Thymus (tissue), 11 donors: ENCODE results near the gene SPC24. TPM values are rescaled to one million over a fixed set of nuclear protein-coding genes. Genes with fewer than 3 reads are reported as not detected.
"Not testable (repeated sequence)": the region's sequence is repeated elsewhere in the genome, so short reads cannot be mapped to it uniquely, and the experiment has no call there.

Source experiments
- DNase-seq, 9 donors: peaks; one replicate each; pipeline ENCODE4 v3.0.0-alpha.2; 2013; ENCODE audit warnings: low spot score in 9 of 9, low read depth in 6 of 9, missing footprints in 1 of 9
- H3K27ac ChIP-seq, 2 donors: one replicate each; pipeline ENCODE4 v1.5.1; 2013; ENCODE audit warnings: control low read depth in 1 of 2, low read depth in 1 of 2, low read length in 1 of 2, mild to moderate bottlenecking in 1 of 2, moderate library complexity in 1 of 2
- H3K27me3 ChIP-seq, 2 donors: one replicate each; pipeline ENCODE4 v1.5.1; 2013; ENCODE audit warnings: low read length in 1 of 2; ENCODE audit not compliant: control insufficient read depth in 2 of 2, insufficient read depth in 1 of 2
- H3K36me3 ChIP-seq, 2 donors: one replicate each; pipeline ENCODE4 v1.5.1; 2013; ENCODE audit warnings: low read length in 1 of 2, mild to moderate bottlenecking in 1 of 2, moderate library complexity in 1 of 2; ENCODE audit not compliant: control insufficient read depth in 2 of 2, insufficient read depth in 2 of 2
- H3K4me1 ChIP-seq, 2 donors: one replicate each; pipeline ENCODE4 v1.5.1; 2013; ENCODE audit warnings: low read length in 2 of 2; ENCODE audit not compliant: control insufficient read depth in 2 of 2, insufficient read depth in 2 of 2
- H3K4me3 ChIP-seq, 2 donors: one replicate each; pipeline ENCODE4 v1.5.1; 2013; ENCODE audit warnings: low read length in 2 of 2, control low read depth in 1 of 2, mild to moderate bottlenecking in 1 of 2
- H3K9me3 ChIP-seq, 2 donors: one replicate each; pipeline ENCODE4 v1.5.1; 2013; ENCODE audit warnings: low read length in 1 of 2, mild to moderate bottlenecking in 1 of 2; ENCODE audit not compliant: control insufficient read depth in 2 of 2, insufficient read depth in 1 of 2
- WGBS: extraction: QIAGEN DNeasy Blood & Tissue Kit; methylation state at CpG from one replicate; pipeline ENCODE4 v1.1.7; 2013; 5-methylcytosine and 5-hydroxymethylcytosine counted together
- polyA plus RNA-seq: library from polyadenylated mRNA; stranded (reverse); fragments of 200-250 nt; gene quantifications from one replicate; pipeline ENCODE4 v1.2.3, GENCODE V29; 2013
- total RNA-seq: library from RNA; stranded (reverse); fragments of 120-200 nt; gene quantifications from one replicate; pipeline ENCODE4 v1.2.4, GENCODE V29; 2013
- donor health status: healthy.

SPC24 gene
- total and polyA plus RNA-seq, 2 donors = 4.0 to 46.1 TPM

GRCh38 chr19:11181488-11181887 is 25.9 kb upstream of the SPC24 start:
- no peak overlapping the region for H3K27ac ChIP-seq
- peaks cover 0 to 6% of the 10 kb centered on the region in 2 donors for H3K36me3 ChIP-seq
- H3K27me3 ChIP-seq = no peaks in the 10 kb centered on the region
- no peaks in the 10 kb centered on the region for H3K9me3 ChIP-seq
- DNase-seq = no peak
- H3K4me3 ChIP-seq = no peak overlapping the region
- peaks cover 0 to 4% of the 10 kb centered on the region in 2 donors for H3K4me1 ChIP-seq
- 96% methylated on average over 4 of the region's 4 CpGs for WGBS

DNA sequence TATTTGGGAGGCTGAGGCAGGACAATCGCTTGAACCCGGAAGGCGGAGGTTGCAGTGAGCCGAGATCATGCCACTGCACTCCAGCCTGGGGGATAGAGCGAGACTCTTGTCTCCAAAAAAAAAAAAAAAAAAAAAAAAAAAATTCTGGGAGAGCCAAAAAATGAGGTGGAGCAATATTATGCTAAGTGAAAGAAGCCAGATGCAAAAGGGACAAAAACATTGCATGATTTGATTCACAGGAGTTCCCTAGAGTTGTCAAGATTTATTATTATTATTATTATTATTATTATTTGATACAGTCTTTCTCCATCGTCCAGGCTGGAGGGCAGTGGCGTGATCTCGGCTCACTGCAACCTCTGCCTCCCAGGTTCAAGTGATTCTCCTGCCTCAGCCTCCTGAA is 25.4 kb upstream of the SPC24 start:
- not testable (repeated sequence) for H3K27me3 ChIP-seq, H3K36me3 ChIP-seq, H3K27ac ChIP-seq, H3K4me1 ChIP-seq, H3K4me3 ChIP-seq, DNase-seq, H3K9me3 ChIP-seq
- 92% methylated on average over 8 of the region's 8 CpGs for WGBS

GRCh38 chr19:11180346-11180745 is 24.8 kb upstream of the SPC24 start:
- DNase-seq = no peak
- peaks cover 0 to 9% of the 10 kb centered on the region in 2 donors for H3K36me3 ChIP-seq
- H3K27ac ChIP-seq = no peak overlapping the region
- peaks cover 0 to 4% of the 10 kb centered on the region in 2 donors for H3K4me1 ChIP-seq
- no peaks in the 10 kb centered on the region for H3K27me3 ChIP-seq
- H3K9me3 ChIP-seq = no peaks in the 10 kb centered on the region
- H3K4me3 ChIP-seq = no peak overlapping the region
- 92% methylated on average over 8 of the region's 8 CpGs for WGBS

DNA sequence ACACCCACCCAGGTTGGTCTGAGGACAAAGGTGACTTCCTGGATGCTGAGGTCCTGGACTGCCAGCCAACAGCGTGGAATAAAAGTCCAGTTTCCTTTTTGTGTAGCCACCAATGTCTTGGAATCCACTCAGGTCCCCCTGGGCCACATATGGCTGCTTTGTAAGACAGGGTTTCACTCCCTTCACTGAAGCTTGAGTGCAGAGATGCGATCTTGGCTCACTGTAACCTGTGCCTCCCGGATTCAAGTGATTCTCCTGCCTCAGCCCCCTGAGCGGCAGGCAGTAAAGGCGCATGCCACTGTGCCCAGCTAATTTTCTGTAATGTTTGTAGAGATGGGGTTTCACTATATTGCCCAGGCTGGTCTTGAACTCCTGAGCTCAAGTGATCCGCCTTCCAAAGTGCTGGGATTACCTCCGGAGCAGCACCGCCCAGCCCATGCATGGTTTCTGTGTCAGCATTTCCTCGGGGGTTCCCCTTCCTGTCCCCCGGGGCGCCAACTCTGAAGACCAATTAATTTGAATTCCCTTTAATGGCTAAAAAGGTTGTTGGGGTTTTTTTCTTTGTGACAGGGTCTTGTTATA is 24.2 kb upstream of the SPC24 start:
- H3K36me3 ChIP-seq = peaks cover 0 to 9% of the 10 kb centered on the region in 2 donors
- WGBS = 72% methylated on average over 11 of the region's 11 CpGs
- H3K27me3 ChIP-seq = no peaks in the 10 kb centered on the region
- H3K27ac ChIP-seq = no peak overlapping the region
- DNase-seq = no peak
- H3K4me1 ChIP-seq = peaks cover 0 to 4% of the 10 kb centered on the region in 2 donors
- H3K4me3 ChIP-seq = no peak overlapping the region
- no peaks in the 10 kb centered on the region for H3K9me3 ChIP-seq

- H3K4me3 ChIP-seq, DNase-seq, H3K9me3 ChIP-seq, H3K4me1 ChIP-seq, H3K27ac ChIP-seq, H3K36me3 ChIP-seq, H3K27me3 ChIP-seq: not testable (repeated sequence)
- WGBS = 96% methylated on average over 9 of the region's 9 CpGs
These were observed 23.5 kb upstream of the SPC24 start for GRCh38 chr19:11179145-11179465.

GRCh38 chr19:11177592-11177991 is 22.0 kb upstream of the SPC24 start:
- no peak for DNase-seq
- Histone ChIP-seq H3K9me3 (no peaks in the 10 kb centered on the region), H3K36me3 (peaks cover 0 to 9% of the 10 kb centered on the region in 2 donors), H3K27ac (no peak overlapping the region), H3K4me1 (peaks cover 0 to 4% of the 10 kb centered on the region in 2 donors), H3K4me3 (no peak overlapping the region), H3K27me3 (no peaks in the 10 kb centered on the region)
- WGBS = 96% methylated on average over 9 of the region's 9 CpGs

GRCh38 chr19:11176466-11177193 is 21.0 kb upstream of the SPC24 start:
- no peak overlapping the region for H3K27ac ChIP-seq
- no peak overlapping the region for H3K4me3 ChIP-seq
- peaks cover 0 to 4% of the 10 kb centered on the region in 2 donors for H3K4me1 ChIP-seq
- peaks cover 0 to 9% of the 10 kb centered on the region in 2 donors for H3K36me3 ChIP-seq
- 98% methylated on average over 18 of the region's 18 CpGs for WGBS
- H3K9me3 ChIP-seq = no peaks in the 10 kb centered on the region
- no peaks in the 10 kb centered on the region for H3K27me3 ChIP-seq
- DNase-seq = no peak

DNA sequence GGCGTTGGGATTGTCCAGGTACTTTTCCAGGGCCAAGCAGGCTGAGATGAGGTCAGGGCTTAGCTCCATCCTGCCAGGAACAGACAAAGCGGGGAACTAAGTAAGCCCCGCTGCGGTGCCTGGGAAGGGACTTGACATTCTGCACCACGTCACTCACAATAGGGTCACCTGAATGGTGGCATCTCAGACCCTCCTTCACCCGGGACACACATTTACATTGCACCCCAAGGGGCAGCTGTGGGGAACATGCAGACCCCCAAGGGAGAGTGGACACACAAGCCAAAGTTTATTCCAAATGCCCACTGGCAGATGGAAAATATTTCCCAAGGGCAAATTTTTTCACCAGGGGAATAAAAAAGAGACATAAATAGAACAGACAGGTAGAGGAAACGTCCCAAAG is 20.3 kb upstream of the SPC24 start:
- DNase-seq = no peak
- H3K9me3 ChIP-seq = no peaks in the 10 kb centered on the region
- H3K27me3 ChIP-seq = no peaks in the 10 kb centered on the region
- H3K4me1 ChIP-seq = peaks cover 0 to 4% of the 10 kb centered on the region in 2 donors
- H3K36me3 ChIP-seq = peaks cover 0 to 9% of the 10 kb centered on the region in 2 donors
- no peak overlapping the region for H3K4me3 ChIP-seq
- no peak overlapping the region for H3K27ac ChIP-seq
- WGBS = 97% methylated on average over 7 of the region's 7 CpGs

DNA sequence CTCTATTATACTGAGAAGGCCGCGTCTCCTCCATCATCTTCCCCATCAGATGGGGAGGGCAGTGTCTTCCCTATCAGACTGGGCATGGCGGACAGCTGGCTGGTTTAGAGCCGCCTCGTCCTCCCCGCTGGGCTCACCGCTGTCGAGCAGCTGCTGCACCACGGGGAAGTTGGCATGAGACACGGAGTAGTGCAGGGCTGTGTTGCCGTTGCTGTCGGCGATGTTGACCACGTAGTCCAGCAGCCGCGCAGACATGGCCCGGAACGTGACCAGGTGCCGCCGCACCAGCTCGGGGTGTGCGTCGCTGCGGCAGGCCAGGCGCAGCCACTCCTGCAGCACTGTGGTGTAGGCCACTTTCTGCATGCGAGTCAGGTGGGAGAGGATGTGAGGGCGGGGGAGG is 18.8 kb upstream of the SPC24 start:
- no peak for DNase-seq
- WGBS = 99% methylated on average over 27 of the region's 27 CpGs

More for the DNA sequence above, 18.8 kb upstream of the SPC24 start:
- no peak overlapping the region for H3K27ac ChIP-seq
- no peaks in the 10 kb centered on the region for H3K9me3 ChIP-seq
- no peaks in the 10 kb centered on the region for H3K27me3 ChIP-seq
- H3K36me3 ChIP-seq = peaks cover 0 to 9% of the 10 kb centered on the region in 2 donors
- no peaks in the 10 kb centered on the region for H3K4me1 ChIP-seq
- no peak overlapping the region for H3K4me3 ChIP-seq
